Bronchial epithelial cell (primary cell): ENCODE results near the gene TOM1L2. TPM values are rescaled to one million over a fixed set of nuclear protein-coding genes. Genes with fewer than 3 reads are reported as not detected.

ENCODE experiments used
- DNase-seq: peaks from one replicate; pipeline ENCODE4 v3.0.0-alpha.2; 2010; ENCODE audit warnings: low read depth
- FAIRE-seq: peaks from 2 replicates; lab custom pipeline; 2011; peaks lifted over from hg19 to GRCh38; lab: Jason Lieb, UNC
- H3K27me3 ChIP-seq: 2 replicates; pipeline ENCODE4 v1.5.1; 2011; ENCODE audit warnings: low read length; ENCODE audit not compliant: control insufficient read depth, insufficient read depth
- H3K36me3 ChIP-seq: 2 replicates; pipeline ENCODE4 v1.5.1; 2011; ENCODE audit warnings: low read length; ENCODE audit not compliant: control insufficient read depth, insufficient read depth
- H3K4me3 ChIP-seq: 2 replicates; pipeline ENCODE4 v1.5.1; 2011; ENCODE audit warnings: mild to moderate bottlenecking, low read depth, low read length, control low read depth
- total RNA-seq: library from RNA; depleted of rRNA; stranded (reverse); fragments of >200 nt; gene quantifications from 2 replicates; pipeline ENCODE4 v1.2.1, GENCODE V29; 2014
- TF ChIP-seq, protein P1 (sequence below): IDR thresholded peaks from 2 replicates; pipeline ENCODE4 v1.5.1; 2011; ENCODE audit warnings: mild to moderate bottlenecking, moderate library complexity, low read length, control low read depth, inconsistent platforms; ENCODE audit not compliant: insufficient read depth, severe bottlenecking

Gene TOM1L2
- total RNA-seq, 1 donor from 2014 or later, result 12.4 TPM

DNA sequence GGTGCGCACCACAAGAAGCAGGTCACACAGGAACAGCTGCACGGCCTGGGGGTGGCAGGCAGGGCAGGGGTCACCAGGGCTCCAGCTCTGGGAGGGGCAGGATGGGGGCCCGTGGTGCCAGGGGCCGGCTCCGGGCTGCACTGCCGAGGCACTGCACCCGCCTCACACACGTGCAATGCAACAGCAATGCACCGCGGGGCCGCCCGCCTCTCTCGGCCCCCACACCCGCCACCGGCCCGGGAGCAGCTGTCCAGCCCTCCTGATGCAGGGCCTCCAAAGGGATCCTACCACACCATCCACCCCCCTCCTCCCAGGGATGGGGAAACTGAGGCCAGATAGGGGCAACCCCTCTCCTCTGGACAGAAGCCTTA is 158.5 kb downstream of the TOM1L2 start:
- TF ChIP-seq, protein P1, sequence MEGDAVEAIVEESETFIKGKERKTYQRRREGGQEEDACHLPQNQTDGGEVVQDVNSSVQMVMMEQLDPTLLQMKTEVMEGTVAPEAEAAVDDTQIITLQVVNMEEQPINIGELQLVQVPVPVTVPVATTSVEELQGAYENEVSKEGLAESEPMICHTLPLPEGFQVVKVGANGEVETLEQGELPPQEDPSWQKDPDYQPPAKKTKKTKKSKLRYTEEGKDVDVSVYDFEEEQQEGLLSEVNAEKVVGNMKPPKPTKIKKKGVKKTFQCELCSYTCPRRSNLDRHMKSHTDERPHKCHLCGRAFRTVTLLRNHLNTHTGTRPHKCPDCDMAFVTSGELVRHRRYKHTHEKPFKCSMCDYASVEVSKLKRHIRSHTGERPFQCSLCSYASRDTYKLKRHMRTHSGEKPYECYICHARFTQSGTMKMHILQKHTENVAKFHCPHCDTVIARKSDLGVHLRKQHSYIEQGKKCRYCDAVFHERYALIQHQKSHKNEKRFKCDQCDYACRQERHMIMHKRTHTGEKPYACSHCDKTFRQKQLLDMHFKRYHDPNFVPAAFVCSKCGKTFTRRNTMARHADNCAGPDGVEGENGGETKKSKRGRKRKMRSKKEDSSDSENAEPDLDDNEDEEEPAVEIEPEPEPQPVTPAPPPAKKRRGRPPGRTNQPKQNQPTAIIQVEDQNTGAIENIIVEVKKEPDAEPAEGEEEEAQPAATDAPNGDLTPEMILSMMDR, result no peak
- no peak for FAIRE-seq
- Histone ChIP-seq H3K27me3 (no peaks in the 10 kb centered on the region), H3K36me3 (peaks cover 50% of the 10 kb centered on the region), H3K4me3 (no peak overlapping the region)
- no peak for DNase-seq

DNA sequence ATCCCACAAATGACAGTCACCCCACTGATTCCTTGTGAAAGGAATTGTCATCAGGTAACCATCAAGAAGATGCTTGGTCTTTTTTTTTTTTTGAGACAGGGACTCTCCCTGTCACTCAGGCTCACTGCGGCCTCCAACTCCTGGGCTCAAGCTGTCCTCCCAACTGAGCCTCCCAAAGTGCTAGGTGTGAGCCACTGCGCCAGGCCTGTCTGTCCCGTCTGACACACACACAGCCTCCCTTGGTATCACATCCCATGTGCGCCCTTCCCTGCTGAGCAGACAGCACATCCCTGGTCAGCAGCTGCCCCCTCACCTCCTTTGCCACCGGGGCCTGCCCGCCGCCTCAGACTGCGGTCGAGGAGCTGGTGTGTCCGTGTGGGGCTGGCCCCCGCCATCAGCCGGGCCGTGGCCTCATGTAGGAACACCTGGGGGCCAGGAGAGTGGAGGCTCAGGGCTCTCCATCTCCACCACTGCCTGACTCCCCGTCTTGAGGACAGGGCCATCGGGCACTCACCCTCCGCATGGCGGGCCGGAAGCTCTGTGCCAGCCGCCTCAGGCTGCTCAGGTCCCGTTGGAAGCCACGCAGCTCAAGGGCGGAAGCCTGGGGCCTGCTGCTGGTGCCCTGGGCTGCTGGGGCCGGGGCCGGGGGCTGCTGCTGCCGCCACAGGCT is 159.0 kb downstream of the TOM1L2 start:
- DNase-seq (no peak), FAIRE-seq (no peak)
- TF ChIP-seq, protein P1, result no peak
- Histone ChIP-seq H3K27me3 (no peaks in the 10 kb centered on the region), H3K4me3 (no peak overlapping the region), H3K36me3 (peaks cover 47% of the 10 kb centered on the region)

DNA sequence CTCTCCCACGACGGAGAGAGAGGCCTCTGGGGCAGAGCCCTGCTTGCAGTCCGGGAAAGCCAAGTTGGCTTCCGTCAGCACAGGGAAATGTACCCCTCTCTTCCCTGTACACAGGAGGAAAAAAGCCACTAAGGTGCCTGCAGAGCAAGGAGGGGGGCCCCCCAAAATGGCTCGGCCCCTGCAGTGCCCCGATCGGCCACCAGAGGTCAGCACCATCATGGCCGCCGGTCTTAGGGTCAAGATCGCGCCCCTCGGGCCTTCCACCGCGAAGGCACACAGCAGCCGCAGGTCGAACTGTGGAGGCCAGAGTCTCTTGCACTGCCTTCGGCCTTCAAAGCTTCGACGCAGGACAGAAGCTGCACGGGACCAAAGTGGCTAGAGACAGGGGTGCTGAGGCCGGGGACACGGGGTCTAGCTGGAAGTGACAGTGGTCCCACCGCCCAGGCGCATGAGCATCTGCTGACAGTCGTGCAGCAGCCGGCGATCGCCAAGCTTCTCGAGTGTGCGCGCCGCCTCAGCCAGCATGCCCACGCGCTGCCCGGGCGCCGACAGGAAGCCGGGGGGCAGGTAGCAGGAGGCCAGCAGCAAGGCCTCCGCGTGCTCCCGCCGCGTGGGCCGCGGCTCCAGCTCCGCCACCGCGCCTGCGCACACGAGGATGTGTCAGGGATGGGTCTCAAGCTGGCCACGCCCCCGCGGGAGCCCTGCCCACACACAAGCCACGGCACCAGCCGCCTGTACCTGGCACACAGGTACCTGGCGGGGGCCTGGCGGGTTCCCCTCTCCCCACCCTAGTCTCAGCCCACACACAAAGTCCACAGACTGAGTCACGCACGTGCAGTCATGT is 159.8 kb downstream of the TOM1L2 start:
- TF ChIP-seq, protein P1, result peak; percentile 94
- Histone ChIP-seq H3K36me3 (peaks cover 41% of the 10 kb centered on the region), H3K27me3 (no peaks in the 10 kb centered on the region), H3K4me3 (no peak overlapping the region)
- DNase-seq (peak; percentile 40), FAIRE-seq (no peak)

DNA sequence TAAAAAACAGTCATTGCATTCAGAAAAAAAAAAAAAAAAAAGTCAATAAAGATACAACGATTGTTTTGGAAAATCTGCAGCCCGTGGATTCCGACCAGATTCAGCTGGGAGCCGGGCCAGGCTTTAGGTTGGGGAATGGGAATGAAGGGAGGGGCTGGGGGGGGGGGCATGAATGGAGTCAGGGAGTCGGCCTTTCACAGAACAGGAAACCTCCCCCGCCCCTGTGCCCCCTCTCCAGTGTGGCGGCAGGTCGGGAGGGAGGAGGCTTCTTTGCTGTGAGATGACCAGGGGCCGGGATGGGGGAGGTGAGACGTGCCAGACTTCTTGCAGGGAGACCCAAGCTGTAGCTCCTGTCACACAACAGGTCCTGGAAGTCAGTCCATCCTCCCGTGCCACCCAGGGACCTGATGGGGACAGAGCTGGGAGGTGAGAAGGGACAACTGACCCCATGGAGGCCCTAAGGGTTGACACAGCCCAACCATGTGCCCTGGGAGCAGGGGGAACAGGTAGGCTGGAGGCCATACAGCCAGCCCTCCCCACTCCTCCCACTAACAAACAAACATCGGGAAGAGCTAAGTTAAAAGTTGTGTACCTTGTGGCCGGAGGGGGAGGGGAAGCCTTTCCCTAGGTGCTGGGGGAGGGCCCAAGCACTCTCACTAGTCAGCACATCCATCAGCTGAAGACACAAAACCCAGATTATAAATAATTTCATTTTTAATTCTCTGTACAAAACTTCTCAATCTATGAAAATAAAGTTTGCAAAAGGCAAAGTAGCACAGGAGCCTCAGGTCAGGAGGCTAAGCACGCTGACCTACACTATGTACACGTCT is 160.6 kb downstream of the TOM1L2 start:
- TF ChIP-seq, protein P1, result no peak
- H3K27me3 ChIP-seq, result no peaks in the 10 kb centered on the region
- no peak for FAIRE-seq
- H3K36me3 ChIP-seq, result peaks cover 35% of the 10 kb centered on the region
- DNase-seq, result no peak
- H3K4me3 ChIP-seq, result no peak overlapping the region

DNA sequence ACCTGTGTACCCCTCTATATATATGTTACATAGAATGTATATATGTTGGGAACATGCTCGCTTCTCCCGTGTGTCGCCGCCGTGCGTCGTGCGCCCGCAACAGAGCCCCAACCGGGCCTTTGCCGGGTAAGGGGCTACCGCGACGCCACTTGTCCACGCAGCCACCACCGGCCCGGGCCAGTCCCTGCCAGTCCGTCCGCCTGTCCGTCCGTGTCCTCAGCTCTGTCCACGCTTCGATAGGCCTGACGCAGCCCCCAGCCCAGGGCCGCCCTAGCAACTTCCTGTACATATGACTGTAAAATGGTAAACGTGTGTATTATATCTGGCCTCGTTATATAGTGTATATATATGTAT is 161.3 kb downstream of the TOM1L2 start:
- Histone ChIP-seq H3K4me3 (no peak overlapping the region), H3K27me3 (no peaks in the 10 kb centered on the region), H3K36me3 (peaks cover 32% of the 10 kb centered on the region)
- no peak for DNase-seq
- TF ChIP-seq, protein P1, result no peak
- FAIRE-seq, result no peak
